GM10266 (cell line): ENCODE measurements around the gene ZFC3H1.
"Not testable (repeated sequence)": the region's sequence is repeated elsewhere in the genome, so short reads cannot be mapped to it uniquely, and the experiment has no call there.

ENCODE experiments used
- DNase-seq: peaks from one replicate; pipeline ENCODE4 v3.0.0; 2012; ENCODE audit errors: extremely low spot score
- TF ChIP-seq, protein P1 (sequence below): IDR thresholded peaks from 2 replicates; pipeline ENCODE4 v1.5.1; 2012; ENCODE audit warnings: mild to moderate bottlenecking, low read depth; ENCODE audit not compliant: control insufficient read depth, insufficient read depth; ENCODE audit errors: missing control alignments

ZFC3H1 gene

DNA sequence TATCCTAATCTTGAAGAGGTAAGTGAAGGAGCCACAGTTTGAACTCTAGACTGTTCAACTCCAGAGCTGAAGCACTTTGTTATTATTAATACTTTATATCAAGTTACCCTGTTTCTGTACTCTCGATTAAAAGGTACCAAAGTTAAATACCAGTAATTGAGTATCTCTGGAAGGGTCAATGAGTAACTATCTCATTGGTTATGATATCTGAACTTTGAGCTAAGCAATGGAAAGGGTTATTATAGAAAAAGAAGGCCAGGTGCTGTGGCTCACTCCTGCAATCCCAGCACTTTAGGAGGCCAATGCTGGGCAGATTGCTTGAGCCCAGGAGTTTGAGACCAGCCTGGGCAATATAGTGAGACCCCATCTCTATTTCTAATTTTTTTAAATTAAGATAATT, 32.1 kb upstream of the ZFC3H1 start:
- DNase-seq, result no peak
- TF ChIP-seq, protein P1, sequence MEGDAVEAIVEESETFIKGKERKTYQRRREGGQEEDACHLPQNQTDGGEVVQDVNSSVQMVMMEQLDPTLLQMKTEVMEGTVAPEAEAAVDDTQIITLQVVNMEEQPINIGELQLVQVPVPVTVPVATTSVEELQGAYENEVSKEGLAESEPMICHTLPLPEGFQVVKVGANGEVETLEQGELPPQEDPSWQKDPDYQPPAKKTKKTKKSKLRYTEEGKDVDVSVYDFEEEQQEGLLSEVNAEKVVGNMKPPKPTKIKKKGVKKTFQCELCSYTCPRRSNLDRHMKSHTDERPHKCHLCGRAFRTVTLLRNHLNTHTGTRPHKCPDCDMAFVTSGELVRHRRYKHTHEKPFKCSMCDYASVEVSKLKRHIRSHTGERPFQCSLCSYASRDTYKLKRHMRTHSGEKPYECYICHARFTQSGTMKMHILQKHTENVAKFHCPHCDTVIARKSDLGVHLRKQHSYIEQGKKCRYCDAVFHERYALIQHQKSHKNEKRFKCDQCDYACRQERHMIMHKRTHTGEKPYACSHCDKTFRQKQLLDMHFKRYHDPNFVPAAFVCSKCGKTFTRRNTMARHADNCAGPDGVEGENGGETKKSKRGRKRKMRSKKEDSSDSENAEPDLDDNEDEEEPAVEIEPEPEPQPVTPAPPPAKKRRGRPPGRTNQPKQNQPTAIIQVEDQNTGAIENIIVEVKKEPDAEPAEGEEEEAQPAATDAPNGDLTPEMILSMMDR, result no peak

DNA sequence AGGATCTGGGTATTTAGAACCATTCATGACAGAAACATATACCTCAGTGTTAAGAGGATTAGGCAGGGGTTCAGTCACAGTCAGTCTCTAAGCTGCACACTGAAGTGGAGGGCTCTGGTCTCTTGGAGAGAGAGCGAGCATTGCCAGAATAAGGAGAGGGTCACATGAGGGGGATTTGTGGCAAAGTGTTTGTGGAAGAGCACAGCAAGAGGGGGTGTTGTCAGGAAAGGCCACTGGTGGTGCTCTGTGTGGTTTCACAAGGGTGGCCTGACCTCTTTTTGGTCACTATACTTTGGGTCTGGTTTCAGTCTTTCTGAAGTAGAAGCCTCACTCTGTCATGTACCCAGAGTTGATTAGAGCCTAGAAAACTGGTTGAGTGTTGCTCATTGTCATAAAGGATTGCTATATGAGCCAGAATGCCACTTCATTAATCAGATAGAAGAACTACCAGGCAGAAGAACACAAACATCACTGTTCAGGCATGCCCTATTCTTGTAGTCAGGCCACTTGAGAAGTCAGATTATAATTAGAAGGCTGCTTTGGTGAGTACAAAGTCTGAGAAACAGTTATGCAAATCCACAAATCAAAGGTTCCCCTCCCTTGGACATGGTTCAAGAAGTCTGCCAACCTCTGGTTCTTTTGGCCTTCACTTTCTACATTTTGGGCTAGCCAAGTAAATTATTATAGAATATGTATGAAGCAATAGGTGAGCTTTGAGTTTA, 30.6 kb upstream of the ZFC3H1 start:
- TF ChIP-seq, protein P1, result no peak
- peak; percentile 29 for DNase-seq

DNA sequence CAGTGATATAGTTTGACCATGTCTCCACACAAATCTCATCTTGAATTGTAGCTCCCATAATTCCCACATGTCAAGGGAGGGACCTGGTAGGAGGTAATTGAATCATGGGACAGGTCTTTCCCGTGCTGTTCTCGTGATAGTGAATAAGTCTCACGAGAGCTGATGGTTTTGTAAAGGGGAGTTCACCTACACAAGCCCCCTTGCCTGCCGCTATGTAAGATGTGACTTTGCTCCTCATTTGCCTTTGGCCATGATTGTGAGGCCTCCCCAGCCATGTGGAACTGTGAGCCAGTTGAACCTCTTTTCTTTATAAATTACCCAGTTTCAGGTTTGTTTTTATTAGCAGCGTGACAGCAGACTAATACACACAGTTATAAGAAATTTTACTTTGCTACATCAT, 30.0 kb upstream of the ZFC3H1 start:
- DNase-seq, result not testable (repeated sequence)

DNA sequence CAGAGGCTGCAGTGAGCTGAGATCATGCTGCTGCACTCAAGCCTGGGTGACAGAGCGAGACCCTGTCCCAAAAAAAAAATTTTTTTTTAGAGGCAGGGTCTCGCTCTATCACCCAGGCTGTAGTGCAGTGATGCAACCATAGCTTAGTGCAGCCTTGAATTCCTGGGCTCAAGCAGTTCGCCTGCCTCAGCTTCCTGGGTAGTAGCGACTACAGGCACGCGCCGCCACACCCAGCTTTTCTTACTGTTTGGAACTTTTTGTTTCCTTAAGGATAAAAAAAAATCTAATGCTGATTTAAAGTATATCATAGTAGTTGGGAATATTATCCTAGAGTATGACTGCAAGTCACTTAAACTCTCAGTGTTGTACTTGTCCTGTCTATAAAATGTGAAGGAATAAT, 29.5 kb upstream of the ZFC3H1 start:
- DNase-seq, result no peak
- TF ChIP-seq, protein P1, result no peak

DNA sequence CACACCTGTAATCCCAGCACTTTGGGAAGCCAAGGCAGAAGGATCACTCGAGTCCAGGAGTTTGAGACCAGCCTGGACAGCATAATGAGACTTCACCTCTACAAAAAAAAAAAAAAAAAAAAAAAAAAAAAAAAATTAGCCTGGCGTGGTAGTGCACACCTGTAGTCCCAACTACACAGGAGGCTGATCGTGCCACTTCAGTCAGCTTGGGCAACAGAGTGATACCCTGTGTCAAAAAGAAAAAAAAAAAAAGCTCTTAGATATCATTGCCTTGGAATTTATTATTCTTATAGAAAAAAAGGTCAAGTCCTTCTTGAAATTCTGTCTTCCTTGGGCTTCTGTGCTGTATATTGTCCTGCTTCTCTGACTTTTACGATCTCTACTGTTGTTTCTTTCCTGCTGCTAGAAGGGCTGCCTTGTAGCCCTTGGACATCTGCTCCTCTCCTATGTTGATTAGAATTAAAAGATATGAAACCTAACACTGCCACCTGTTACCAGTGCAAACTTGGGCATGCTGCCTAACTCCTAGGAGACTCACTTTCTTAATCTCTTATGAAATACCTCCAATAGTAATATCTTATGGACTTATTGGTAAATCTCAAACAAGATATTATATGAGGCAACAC, 28.0 kb upstream of the ZFC3H1 start:
- no peak for DNase-seq
- TF ChIP-seq, protein P1, result no peak

DNA sequence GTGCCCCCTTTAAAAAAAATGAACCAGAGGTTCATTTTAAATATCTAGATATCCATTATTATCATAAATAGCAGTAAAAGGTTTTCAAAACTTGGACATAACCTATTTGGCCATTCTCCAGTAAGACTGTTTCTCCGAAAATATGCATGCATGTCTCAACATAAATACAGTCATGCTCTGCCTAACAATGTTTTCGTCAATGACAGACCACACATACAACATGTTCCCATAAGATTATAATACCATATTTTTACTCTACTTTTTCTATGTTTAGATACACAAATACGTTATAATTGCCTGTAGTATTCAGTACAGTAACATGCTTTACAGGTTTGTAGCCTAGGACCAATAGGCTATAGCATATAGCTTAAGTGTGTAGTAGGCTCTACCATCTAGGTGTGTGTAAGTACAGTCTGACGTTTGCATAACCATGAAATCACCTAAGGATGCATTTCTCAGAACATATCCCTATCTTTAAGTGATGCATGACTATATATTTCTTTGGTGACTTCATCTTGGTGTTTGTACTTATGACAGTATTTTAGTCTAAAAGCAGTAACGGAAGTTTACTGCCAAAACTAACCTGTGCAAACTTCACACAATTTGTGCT, 25.4 kb upstream of the ZFC3H1 start:
- DNase-seq, result no peak
- TF ChIP-seq, protein P1, result no peak

DNA sequence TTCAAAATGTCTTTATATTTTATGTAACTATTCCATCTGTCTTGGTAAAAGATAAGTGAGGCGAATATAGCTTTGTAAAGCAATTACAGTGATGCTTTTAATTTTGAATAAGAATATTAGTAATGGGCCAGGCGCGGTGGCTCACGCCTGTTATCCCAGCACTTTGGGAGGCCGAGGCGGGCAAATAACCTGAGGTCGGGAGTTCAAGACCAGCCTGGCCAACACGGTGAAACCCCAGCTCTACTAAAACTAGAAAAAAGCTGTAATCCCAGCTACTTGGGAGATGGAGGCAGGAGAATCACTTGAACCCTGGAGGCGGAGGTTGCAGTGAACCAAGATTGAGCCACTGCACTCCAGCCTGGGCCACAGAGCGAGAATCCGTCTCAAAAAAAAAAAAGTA, 23.5 kb upstream of the ZFC3H1 start:
- not testable (repeated sequence) for DNase-seq

DNA sequence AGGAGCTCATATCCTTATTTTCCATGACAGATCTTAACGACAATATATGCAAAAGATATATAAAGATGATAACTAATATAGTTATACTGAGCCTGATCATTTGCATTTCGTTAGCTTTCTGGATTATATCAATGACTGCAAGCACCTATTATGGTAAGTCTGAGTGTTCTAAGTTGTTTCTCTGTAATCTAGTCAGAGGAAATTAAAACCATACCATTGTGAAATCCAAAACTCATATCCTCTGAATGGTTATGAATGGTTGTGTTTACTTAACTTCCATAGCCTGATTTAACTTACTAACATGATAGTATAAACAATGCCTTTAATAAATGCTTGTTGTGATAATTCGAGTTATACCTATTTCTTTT, 23.0 kb upstream of the ZFC3H1 start:
- no peak for DNase-seq
- TF ChIP-seq, protein P1, result no peak
